C4-2B (cell line): Measurements from ENCODE around the gene APOC1.

Experiments used
- CTCF ChIP-seq: fragments of 450-650 bp; conservative IDR thresholded peaks from 2 replicates; pipeline ENCODE4 v1.5.1; 2017; ENCODE audit warnings: mild to moderate bottlenecking
- ZFX ChIP-seq: fragments of 450-650 bp; IDR thresholded peaks from 2 replicates; pipeline ENCODE4 v1.6.1; 2017

GRCh38 chr19:44875666-44876451, 38.5 kb upstream of the APOC1 start:
- no peak for TF ChIP-seq CTCF
- TF ChIP-seq ZFX: no peak
